Measurements from ENCODE around the gene TSPAN5. TPM values are rescaled to one million over a fixed set of nuclear protein-coding genes. Genes with fewer than 3 reads are reported as not detected.

The TSPAN5 gene
- total RNA-seq, 1 experiment from 2014 or later: 12.4 TPM

DNA sequence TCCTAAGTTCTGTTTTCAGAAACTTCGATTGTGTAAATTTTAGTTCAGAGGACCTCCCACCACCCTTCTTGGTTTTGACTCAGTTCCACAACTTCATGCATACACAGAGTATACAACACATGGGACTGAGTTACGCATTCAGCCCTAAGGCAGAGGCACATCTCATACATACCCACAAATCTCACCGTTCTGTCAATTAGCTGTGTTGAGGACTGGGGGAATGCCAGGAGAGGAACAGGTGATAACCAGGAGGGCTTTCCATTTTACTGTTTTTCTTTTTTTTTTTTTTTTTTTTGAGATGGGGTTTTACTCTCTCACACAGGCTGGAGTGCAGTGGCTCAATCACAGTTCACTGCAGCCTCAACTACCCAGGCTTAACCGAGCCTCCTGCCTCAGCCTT is 150.2 kb downstream of the TSPAN5 start:
- Histone ChIP-seq H3K27me3 (ENCODE audit: insufficient read depth, low read depth) (no peaks in the 10 kb centered on the region), H3K79me2 (ENCODE audit: low read depth) (no peaks in the 10 kb centered on the region), H3K4me2 (no peak overlapping the region), H3K4me3 (no peak overlapping the region), H2AFZ (no peak overlapping the region), H3K27ac (no peak overlapping the region), H3K36me3 (ENCODE audit: low read depth) (no peaks in the 10 kb centered on the region), H4K20me1 (ENCODE audit: insufficient read depth) (no peaks in the 10 kb centered on the region), H3K9me3 (ENCODE audit: insufficient read depth, low read depth) (no peaks in the 10 kb centered on the region), H3K4me1 (replicated peaks; ENCODE audit: insufficient read depth) (no peaks in the 10 kb centered on the region), H3F3A (ENCODE audit: insufficient read depth, low read depth) (no peaks in the 10 kb centered on the region), H3K9me2 (ENCODE audit: insufficient read depth) (no peaks in the 10 kb centered on the region)
- DNase-seq: no peak
- no peak for TF ChIP-seq CTCF (conservative IDR thresholded peaks at IDR 0.05)
- no peak for TF ChIP-seq EZH2 (IDR thresholded peaks at IDR 0.05; ENCODE audit: low read depth)
- no TSS peak for BruUV-seq (replicated peaks)
- ChIA-PET POLR2A (ENCODE audit: unreplicated experiment) (no interaction called here), CTCF (no interaction called here)
- intact Hi-C loops (cut with micrococcal nuclease; ENCODE audit: unreplicated experiment): no loop called here

DNA sequence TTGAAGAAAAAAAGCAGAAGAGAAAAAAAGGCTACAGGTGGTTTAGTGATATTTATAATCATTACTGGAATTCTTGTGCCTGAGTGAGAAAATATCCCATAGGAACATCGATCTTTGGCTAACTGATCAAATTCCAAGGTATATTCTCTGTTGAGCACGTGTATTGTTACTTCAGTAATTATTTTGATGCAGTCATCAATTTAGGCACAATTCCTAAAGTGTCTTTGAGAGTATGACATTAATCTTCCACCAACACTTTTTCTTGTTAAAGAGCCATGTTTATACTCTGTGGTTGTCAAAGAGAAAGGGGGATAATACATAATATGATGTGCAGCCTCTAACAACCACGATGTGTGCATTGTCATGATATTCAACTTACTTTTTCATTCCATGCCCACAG is 151.1 kb downstream of the TSPAN5 start:
- no peaks in the 10 kb centered on the region for H4K20me1 ChIP-seq (ENCODE audit: insufficient read depth)
- no peak for DNase-seq
- H3K9me3 ChIP-seq (ENCODE audit: insufficient read depth, low read depth): no peaks in the 10 kb centered on the region
- no TSS peak for BruUV-seq (replicated peaks)
- no peaks in the 10 kb centered on the region for H3F3A ChIP-seq (ENCODE audit: insufficient read depth, low read depth)
- no peaks in the 10 kb centered on the region for H3K9me2 ChIP-seq (ENCODE audit: insufficient read depth)
- H3K36me3 ChIP-seq (ENCODE audit: low read depth): no peaks in the 10 kb centered on the region
- no peaks in the 10 kb centered on the region for H3K4me1 ChIP-seq (replicated peaks; ENCODE audit: insufficient read depth)
- no peak for TF ChIP-seq EZH2 (IDR thresholded peaks at IDR 0.05; ENCODE audit: low read depth)
- no peak for TF ChIP-seq CTCF (conservative IDR thresholded peaks at IDR 0.05)
- no peak overlapping the region for H3K27ac ChIP-seq
- intact Hi-C loops (cut with micrococcal nuclease; ENCODE audit: unreplicated experiment): no loop called here
- H3K4me3 ChIP-seq: no peak overlapping the region
- H3K27me3 ChIP-seq (ENCODE audit: insufficient read depth, low read depth): no peaks in the 10 kb centered on the region
- POLR2A ChIA-PET (ENCODE audit: unreplicated experiment): interaction anchor here (0.5 kb wide), 1 partner anchor 488 kb away, joined by 4 read pairs; no protein-coding TSS in a partner anchor
- H3K4me2 ChIP-seq: no peak overlapping the region
- no peaks in the 10 kb centered on the region for H3K79me2 ChIP-seq (ENCODE audit: low read depth)
- CTCF ChIA-PET: no interaction called here
- H2AFZ ChIP-seq: no peak overlapping the region

GRCh38 chr4:98506462-98507132 is 151.8 kb downstream of the TSPAN5 start:
- Histone ChIP-seq H3K9me3 (ENCODE audit: insufficient read depth, low read depth) (no peaks in the 10 kb centered on the region), H3K79me2 (ENCODE audit: low read depth) (no peaks in the 10 kb centered on the region), H2AFZ (no peak overlapping the region), H3K36me3 (ENCODE audit: low read depth) (no peaks in the 10 kb centered on the region), H4K20me1 (ENCODE audit: insufficient read depth) (no peaks in the 10 kb centered on the region), H3K27me3 (ENCODE audit: insufficient read depth, low read depth) (no peaks in the 10 kb centered on the region), H3K4me2 (no peak overlapping the region), H3F3A (ENCODE audit: insufficient read depth, low read depth) (no peaks in the 10 kb centered on the region), H3K27ac (no peak overlapping the region), H3K9me2 (ENCODE audit: insufficient read depth) (no peaks in the 10 kb centered on the region), H3K4me1 (replicated peaks; ENCODE audit: insufficient read depth) (no peaks in the 10 kb centered on the region), H3K4me3 (no peak overlapping the region)
- BruUV-seq (replicated peaks): no TSS peak
- ChIA-PET CTCF (no interaction called here), POLR2A (ENCODE audit: unreplicated experiment) (interaction anchor here (0.5 kb wide), 1 partner anchor 488 kb away, joined by 4 read pairs; no protein-coding TSS in a partner anchor)
- no peak for DNase-seq
- TF ChIP-seq EZH2 (IDR thresholded peaks at IDR 0.05; ENCODE audit: low read depth): no peak
- peak; percentile 37; the same call in 1 of the 2 replicates for TF ChIP-seq CTCF (conservative IDR thresholded peaks at IDR 0.05)
- intact Hi-C loops (cut with micrococcal nuclease; ENCODE audit: unreplicated experiment): no loop called here
